H1 (cell line): Measurements from ENCODE around the gene COL27A1.

Experiments
- ASH2L ChIP-seq: fragments of 200-600, 300-600 bp; sonication (generic); IDR thresholded peaks from one replicate; pipeline ENCODE4 v1.7.1; 2017; ENCODE audit warnings: low read length
- ATF3 ChIP-seq: IDR thresholded peaks from 2 replicates; pipeline ENCODE4 v1.6.1; 2011; ENCODE audit warnings: low read depth, mild to moderate bottlenecking, low read length; ENCODE audit not compliant: insufficient read depth
- CEBPB ChIP-seq: IDR thresholded peaks from 2 replicates; pipeline ENCODE4 v1.6.1; 2012; ENCODE audit warnings: low read depth, low read length
- CTCF ChIP-seq, 3 experiments: IDR thresholded peaks; 1 replicate in 2 of 3; 2 replicates in 1 of 3; pipeline versions ENCODE4 v1.5.1 to v1.6.1; 2011; ENCODE audit warnings: low read length in 3 of 3, mild to moderate bottlenecking in 3 of 3, inconsistent platforms in 2 of 3, low read depth in 1 of 3, moderate library complexity in 1 of 3; ENCODE audit not compliant: insufficient read depth in 1 of 3; ENCODE audit errors: control extremely low read depth in 1 of 3
- EP300 ChIP-seq, 2 experiments: IDR thresholded peaks; 1 replicate in 1 of 2; 2 replicates in 1 of 2; pipeline ENCODE4 v1.6.1; 2011 to 2012; ENCODE audit warnings: low read depth in 2 of 2, low read length in 2 of 2, mild to moderate bottlenecking in 2 of 2, borderline replicate concordance in 1 of 2, inconsistent platforms in 1 of 2, moderate library complexity in 1 of 2
- GABPA ChIP-seq: IDR thresholded peaks from 2 replicates; pipeline ENCODE4 v1.6.1; 2011; ENCODE audit warnings: mild to moderate bottlenecking, low read length, moderate library complexity, borderline replicate concordance; ENCODE audit not compliant: insufficient read depth
- JUND ChIP-seq: IDR thresholded peaks from 2 replicates; pipeline ENCODE4 v1.6.1; 2011; ENCODE audit warnings: mild to moderate bottlenecking, improper control_type of control experiment, low read length
- POLR2A ChIP-seq, 2 experiments: IDR thresholded peaks; 1 replicate in 1 of 2; 2 replicates in 1 of 2; pipeline ENCODE4 v1.6.1; 2011; ENCODE audit warnings: low read depth in 2 of 2, low read length in 2 of 2, mild to moderate bottlenecking in 2 of 2; ENCODE audit errors: control extremely low read depth in 1 of 2
- ZNF274 ChIP-seq: IDR thresholded peaks from 2 replicates; pipeline ENCODE4 v1.7.0; 2012; ENCODE audit warnings: low read length, borderline replicate concordance; ENCODE audit errors: extremely low read depth

GRCh38 chr9:114169029-114169951 is 14.0 kb downstream of the COL27A1 start:
- TF ChIP-seq ZNF274 (no peak), CTCF (IDR thresholded peaks at IDR 0.05; ENCODE audit: control extremely low read depth in 1 of 3, insufficient read depth in 1 of 3, low read depth in 1 of 3, low read length in 3 of 3) (no peak), EP300 (IDR thresholded peaks at IDR 0.05; ENCODE audit: borderline replicate concordance in 1 of 2, low read depth in 2 of 2, low read length in 2 of 2) (no peak), ASH2L (no peak), POLR2A (IDR thresholded peaks at IDR 0.05; ENCODE audit: control extremely low read depth in 1 of 2, low read depth in 2 of 2, low read length in 2 of 2) (no peak), GABPA (no peak), ATF3 (no peak), JUND (no peak), CEBPB (no peak)
